HL-60/S4 treated with phorbol 12-myristate 13-acetate at 8.2 ng/mL for 4 days and 3 days (cell line): Measurements from ENCODE around the gene DDX51.

Experiments
- in situ Hi-C: fragments of 300-500 bp; cut with MboI; formaldehyde crosslinking; loops from 2 replicates; pipeline ENCODE4 v1.15.0; 2022; ENCODE audit warnings: low sequenced_read_pairs

DDX51 gene, protein sequence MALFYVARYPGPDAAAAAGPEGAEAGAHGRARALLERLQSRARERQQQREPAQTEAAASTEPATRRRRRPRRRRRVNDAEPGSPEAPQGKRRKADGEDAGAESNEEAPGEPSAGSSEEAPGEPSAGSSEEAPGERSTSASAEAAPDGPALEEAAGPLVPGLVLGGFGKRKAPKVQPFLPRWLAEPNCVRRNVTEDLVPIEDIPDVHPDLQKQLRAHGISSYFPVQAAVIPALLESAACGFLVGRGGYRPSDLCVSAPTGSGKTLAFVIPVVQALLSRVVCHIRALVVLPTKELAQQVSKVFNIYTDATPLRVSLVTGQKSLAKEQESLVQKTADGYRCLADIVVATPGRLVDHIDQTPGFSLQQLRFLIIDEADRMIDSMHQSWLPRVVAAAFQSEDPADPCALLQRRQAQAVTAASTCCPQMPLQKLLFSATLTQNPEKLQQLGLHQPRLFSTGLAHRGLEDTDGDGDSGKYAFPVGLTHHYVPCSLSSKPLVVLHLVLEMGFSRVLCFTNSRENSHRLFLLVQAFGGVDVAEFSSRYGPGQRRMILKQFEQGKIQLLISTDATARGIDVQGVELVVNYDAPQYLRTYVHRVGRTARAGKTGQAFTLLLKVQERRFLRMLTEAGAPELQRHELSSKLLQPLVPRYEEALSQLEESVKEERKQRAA

DNA sequence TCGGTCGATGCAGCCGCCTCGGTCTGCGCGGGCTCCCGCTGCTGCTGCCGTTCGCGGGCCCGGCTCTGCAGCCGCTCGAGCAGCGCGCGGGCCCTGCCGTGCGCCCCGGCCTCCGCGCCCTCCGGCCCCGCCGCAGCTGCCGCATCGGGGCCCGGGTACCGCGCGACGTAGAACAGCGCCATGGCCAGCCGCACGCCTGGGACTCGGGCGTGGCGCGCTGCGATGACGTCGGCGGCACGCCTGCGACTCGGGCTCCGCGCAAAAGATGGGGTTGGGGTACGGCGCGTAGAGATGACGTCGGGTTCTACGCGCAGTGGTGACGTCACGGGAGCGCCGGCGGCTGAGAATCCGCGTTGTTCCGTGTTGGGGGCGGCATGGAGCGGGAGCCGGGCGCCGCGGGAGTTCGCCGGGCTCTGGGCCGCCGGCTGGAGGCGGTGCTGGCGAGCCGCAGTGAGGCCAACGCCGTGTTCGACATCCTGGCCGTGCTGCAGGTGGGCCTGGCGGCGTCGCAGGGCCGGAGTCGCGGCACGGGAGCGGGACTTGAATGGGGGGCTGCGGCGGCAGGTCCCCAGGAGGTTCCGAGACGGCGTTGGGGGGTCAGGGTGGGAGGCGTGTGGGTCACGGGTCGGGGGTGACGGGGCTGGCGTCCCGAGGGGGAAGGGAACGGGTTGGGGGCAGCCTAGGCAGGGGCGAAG is at the start of gene DDX51, which contains the start of gene NOC4L:
TSS of gene DDX51 (minus strand) at position 205 of the 695 bp plus-strand sequence. CDS start at position 182, 23 bp downstream.
TSS of gene NOC4L (plus strand) at position 343 of the 695 bp plus-strand sequence. CDS start at position 375, 32 bp downstream.
- in situ Hi-C loops: no loop called here

DNA sequence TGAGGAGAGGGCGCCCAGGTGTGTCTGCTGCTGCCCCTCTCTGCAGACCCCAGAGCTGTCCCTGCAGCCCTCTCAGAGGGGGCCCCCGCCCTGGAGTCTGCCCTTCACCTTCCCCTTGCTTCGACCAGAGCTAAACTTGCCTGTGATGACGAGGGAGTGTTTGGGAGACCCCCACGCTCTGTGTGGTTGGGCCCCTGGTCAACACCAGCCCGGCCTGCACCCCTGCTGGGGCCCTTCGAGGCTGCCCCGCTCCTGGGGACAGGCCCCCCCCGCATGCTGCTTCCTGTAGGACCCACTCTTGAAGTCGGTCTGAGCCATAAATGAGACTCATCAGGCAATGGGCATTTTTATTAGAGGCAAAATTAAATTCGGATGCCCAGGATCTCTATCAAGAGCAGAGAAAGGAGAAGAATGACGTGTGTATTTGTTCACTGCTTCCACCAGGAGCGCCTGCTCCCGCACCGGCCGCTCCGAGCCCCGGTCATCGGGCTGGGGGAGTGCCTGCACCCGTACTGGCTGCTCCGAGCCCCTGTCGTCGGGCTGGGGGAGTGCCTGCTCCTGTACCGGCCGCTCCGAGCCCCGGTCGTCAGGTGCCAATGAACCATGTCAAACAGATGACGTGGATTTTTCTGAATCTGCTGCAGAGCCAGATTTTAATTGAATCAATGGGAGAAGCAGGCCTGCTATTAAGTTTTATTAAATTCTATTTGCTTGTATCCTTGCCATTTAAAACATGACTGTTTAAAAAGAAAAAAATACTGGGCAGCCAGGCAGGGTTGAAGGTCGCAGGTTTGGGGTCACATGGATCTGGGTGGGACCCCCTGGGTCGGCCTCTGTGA is 47.8 kb upstream of the DDX51 start:
- in situ Hi-C loops: no loop called here

DNA sequence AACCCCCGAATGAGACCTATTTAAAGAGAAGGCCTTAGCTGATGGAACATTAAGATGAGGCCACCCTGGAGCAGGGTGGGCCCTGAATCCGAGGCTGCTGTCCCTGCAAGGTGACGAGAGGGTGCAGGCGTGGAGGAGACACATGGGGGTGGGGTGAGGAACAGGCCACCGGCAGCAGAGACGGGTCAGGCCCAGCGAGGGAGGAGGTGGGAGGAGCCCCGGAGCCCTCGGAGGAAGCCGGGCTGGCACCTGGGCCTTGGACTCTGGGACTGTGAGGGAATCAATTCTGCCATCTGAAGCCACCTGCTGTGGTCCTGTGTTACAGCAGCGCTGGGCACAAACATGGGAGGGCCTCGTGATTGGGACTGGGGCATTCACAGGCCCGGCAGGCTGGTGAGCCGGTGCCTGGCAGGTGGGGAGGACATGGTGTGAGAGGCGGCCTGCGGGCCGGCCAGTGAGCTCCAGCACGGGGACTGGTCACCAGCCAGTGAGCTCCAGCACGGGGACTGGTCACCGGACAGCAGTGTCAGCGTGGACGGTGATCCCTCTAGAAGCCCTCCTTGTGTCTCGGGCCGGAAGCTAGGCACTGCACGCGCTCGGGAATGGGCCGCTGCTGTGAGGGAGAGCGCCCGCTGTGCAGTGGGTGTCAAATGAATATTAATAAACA is 46.8 kb upstream of the DDX51 start:
- in situ Hi-C loops: no loop called here

DNA sequence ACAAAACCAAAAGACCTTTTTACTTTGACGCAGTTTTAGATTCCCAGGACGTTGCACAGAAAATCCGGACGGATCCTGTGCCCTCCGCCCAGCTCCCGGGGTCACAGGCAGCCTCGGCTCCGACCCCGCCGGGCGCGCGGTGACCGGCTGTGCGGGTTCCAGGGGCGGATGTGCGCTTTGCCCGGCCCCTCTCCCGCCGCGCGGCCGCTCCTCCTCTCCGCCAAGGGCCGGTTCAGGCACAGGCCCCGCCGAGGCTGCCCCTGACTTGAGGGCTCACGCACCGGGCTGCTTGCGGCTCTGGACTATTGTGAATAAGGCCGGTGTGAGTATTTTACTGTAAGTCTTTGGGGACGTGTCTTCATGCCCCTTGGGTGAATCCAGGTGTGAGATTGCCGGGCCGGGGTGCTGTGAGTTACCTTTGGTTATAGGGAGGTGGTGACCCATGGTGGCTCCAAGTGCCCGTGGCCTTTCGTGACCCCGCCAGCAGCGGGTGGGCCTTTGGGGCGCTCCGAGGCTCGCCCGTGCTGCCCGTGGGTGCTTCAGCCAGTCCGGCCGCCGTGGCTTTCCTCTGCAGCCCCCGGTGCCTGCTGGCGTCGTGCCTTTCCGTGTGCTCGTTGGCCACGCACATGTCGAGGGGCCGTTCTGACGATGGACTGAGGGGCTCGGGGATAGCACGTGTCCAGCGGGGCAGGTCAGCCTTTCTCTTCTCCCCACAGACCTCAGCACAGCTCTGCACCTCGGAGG is 46.1 kb upstream of the DDX51 start:
- in situ Hi-C loops: no loop called here

DNA sequence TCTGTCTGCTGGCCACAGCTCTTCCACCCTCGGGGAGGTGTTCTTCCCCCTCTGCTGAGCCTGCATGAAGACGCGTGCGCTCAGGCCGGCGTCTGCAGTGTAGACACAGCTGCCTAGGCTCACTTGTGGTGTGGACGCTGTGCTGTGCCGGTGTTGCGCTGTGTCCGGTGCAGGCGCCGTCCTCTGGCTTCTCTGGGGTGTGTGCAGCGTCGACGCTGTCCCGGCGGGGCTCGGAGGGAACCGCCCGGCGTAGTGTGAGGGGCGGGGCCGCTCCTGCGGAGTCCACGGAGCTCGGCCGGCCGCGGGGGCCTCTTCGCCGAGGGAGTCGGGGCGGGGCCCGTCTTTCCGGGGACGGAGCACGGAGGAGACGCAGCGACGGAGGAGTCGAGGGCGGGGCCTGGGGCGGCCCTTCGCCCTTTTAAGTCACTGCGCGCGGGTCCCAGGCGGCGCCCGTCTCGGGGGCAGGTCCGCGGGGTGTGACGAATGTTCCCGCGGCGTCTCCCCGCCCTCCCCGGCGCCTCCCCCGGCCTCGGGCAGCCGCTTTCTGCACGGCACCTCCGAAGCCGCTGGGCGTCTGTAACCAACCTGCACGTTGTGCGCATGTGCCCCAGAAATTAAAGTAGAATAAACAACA is 45.4 kb upstream of the DDX51 start:
- in situ Hi-C loops: no loop called here

DNA sequence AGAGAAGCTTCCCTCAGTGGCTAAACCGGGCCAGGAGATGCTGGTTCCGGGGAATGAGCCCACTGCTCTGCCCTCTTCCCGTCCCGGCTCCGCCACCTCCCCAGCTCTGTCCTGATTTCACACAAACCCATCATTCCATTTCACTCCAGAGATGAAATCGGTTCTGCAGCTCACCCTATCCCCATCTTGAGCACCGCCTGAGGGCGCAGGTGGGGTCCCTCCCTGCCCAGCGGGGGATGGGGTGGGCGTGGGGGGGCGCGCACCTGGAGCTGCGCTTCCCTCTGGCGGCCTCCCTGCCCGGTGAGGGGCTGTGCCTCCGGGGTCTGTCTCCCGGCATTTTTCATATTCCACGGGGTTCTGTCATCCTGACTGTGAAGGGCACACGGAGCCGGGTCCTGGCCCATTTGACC is 44.8 kb upstream of the DDX51 start:
- in situ Hi-C loops: no loop called here

DNA sequence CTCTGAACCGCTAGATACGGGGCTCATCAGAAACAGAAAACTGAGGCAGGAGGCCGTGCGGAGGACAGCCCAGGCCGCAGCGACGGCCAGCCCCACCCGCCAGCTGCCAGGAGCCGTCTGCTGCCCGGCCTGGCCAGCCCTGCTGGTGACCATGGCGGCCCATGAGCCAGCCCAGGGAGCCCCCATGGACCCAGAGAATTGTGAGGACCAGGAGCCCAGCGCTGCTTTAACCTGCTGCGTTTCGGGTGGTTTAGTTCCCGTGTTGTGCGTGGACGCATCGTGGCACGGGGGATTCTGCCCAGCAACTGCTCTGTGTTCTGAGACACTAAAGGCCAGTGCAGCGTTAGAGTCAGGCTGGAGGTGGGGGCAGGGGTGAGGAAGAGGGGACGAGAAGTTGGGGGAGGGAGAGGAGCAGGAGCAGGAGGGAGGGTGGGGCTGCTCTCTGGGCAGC is 44.4 kb upstream of the DDX51 start:
- in situ Hi-C loops: no loop called here

DNA sequence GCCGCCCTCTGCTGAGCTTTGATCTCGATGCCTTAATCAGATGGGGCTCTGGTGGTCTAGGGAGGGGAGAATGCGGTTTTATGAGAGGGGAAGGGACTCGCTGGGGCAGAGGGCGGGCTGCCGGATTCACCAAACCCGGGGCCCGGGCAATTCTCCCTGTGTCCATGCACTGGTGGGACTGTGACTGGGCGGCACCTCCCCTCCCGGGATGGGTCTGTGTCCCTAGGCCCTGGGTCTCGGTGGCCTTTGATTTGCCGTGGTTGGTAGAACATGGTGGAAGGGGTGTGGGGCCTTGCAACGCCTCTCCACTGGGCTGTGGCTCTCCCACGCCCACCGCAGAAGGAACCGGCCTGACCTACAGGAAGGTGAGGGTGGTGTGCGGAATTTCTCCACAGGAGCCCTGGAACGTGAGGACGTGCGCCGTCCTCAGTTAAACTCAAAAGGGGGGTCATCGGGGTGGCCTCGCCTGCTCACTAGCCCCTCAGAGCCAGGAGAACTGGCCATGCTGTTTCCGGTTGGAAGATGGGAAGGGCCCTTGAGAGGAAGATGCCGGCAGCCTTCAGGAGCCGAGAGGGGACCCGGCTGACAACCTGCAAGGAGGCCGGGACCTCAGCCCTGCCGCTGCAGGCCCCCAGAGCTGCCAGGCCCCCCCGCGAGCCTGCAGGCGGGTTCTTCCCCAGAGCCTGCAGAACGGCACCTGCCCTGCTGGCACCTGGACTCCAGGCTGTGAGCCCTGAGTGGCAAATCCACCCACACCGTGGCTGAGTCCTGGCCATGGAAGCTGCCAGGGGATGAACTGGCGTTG is 43.7 kb upstream of the DDX51 start:
- in situ Hi-C loops: no loop called here

DNA sequence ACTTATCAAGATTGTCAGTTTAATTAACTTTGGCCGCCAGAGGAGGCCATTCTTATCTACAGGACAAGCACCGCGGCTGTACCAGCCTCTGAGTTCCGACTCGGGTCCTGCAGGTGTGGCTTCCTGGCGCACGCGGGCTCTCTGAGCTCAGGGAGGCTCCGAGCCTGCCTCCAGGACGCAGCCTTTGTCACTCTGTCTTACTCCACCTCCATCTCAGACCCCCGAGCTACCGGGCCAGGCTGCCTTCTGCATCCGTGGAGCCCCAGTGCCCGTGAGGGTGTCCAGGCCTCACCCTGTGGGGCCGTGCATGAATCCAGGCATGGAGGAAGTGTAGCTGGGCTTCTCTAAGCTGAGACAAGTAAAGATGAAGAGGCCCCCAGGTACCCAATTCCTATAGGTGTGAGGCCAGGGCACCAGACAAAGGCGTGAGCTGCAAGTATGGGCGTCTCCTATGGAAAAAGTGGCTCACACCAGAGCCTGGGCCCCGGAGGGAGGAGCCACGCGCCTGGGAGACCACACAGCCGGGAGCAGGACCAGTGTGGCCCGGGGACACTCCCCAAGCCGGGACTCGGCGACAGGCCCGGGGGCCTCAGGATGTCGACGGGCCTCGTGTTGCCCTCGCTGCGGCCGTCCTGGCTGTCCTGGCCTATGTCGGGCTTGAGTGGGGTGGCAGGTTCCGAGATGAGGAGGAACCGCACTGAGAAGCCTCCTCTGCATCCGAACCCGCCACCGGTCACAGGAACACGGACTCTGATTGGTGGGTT is 42.9 kb upstream of the DDX51 start:
- in situ Hi-C loops: no loop called here

DNA sequence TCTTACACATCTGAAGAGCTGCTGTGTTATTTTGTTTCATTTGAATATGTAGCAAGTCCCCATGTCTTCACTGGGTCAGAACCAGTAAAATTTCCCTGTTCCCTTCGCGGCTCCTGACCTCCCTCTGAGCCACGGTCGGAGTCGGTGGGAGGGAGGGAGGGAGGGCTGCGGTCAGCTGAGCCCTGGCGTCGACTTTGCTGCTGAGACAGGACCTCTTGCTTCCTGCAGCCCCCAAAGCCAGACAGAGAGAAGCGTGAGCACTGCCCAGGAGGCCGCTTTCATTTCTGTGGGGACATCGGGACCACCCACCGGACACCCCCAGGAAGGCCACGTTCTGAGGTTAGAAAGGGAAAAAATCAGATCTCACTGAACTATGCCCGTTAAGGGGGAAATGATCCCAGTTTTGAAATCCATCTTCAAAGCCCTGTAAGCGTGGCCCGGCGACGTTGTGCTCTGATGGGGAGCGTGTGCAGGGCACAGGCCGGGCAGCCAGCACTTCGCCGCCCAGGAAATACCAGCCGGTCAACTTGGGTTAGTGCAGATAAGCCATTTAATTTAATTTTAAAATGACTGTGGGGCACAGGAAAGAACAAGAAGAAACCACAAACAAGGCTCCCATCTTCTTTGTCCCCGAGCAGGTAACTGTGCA is 42.2 kb upstream of the DDX51 start:
- in situ Hi-C loops: no loop called here

DNA sequence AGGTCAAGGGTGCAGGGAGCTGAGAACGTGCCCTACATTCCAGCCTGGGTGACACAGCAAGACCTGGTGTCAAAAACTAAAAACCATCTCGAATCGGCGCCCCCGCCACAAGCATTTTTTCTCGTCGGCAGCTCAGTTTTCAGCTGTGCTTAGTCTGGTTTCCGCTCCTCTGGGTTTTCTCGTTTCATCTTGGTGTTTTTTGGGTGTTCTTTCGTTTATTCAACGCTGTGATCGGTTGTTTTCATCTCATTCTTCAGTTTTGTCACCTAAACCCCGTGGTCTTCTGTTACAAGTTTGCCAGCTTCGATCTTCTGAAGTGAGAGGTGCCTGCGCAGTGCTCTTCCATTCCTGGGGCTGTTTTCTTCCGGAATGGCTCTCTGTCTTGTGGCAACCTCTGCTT is 41.6 kb upstream of the DDX51 start:
- in situ Hi-C loops: no loop called here

DNA sequence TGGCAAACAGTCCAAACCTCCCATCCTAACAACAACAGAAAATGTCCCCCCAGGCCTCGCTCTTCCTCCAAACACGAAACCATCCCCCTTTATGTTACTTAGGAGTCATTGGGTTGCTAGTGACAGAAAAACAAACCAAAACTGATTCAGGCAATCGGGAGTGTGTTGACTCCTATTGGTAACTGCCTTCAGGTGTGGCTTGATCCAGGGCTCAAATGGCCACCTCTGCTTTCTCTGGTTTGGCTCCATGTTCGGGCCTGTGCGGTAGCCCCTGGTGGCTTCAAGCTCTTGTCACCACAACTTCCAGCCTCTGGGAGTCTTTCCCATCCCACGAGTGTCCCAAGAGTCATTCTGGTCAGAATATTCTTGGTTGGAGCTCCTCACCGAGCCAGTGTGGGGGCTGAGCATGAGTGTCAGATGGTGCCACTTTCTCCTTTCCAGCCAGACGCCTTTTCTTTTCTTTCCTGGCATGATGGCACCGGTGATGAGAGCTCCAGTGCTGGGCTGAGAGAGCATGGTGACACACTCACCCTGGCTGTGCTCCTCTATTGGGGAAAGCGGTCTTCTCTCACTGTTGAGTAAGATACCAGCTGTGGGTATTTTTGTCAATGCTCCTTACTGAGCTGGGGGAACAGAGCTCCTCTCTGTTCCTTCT is 38.7 kb upstream of the DDX51 start:
- in situ Hi-C loops: no loop called here

DNA sequence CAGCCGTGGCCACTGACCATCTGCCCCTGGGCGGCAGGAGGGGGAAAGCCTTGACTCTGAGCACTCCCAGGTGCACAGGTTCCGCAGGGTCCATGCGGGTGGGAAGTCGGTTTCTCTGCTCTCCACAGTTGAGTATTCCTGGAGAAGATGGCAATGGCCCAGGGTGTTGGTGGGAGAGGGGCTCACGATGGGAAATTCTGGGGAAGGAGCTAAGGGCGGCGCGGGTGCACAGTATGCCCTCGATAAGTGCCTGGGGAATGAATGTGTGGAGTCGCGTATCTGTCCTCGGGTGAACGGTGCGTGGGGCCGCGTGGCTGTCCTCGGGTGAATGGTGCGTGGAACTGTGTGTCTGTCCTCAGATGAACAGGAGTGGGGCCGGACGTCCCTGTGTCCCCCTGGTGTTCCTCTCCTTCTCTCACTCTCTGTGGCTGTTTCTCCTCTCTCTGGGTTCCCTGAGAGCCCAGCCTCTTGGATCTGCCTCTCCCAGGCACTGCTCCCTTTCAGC is 38.1 kb upstream of the DDX51 start:
- in situ Hi-C loops: no loop called here

DNA sequence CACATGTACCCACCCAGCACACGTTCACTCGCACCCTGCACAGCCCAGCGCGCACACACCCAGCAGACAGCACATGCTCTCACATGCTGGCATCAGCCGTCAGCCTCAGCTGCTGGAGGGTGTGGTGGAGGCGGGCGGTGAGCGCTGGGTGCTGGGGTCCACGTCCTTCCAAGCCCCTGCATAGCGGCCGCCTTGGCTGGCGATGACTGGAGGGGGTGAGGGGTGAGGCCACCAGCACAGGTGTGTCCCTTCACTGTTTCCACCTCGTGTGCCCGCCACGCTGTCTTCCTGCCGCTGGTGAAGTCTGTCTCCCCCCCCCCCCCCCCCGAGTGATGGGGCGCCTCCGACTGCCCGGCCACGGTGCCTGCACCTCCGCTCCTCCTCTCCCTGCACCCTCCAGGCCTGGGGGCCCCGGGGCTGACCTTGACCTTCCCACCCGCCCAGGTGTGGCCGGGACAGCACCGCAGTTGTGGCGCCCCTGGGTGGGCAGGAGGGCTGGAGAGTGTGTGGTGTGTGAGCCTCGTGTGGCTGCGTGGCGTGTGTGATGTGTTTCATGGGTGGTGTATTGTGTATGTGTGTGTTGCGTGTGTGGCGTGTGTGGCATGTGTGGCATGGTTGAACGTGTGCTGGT is 37.6 kb upstream of the DDX51 start:
- in situ Hi-C loops: no loop called here

DNA sequence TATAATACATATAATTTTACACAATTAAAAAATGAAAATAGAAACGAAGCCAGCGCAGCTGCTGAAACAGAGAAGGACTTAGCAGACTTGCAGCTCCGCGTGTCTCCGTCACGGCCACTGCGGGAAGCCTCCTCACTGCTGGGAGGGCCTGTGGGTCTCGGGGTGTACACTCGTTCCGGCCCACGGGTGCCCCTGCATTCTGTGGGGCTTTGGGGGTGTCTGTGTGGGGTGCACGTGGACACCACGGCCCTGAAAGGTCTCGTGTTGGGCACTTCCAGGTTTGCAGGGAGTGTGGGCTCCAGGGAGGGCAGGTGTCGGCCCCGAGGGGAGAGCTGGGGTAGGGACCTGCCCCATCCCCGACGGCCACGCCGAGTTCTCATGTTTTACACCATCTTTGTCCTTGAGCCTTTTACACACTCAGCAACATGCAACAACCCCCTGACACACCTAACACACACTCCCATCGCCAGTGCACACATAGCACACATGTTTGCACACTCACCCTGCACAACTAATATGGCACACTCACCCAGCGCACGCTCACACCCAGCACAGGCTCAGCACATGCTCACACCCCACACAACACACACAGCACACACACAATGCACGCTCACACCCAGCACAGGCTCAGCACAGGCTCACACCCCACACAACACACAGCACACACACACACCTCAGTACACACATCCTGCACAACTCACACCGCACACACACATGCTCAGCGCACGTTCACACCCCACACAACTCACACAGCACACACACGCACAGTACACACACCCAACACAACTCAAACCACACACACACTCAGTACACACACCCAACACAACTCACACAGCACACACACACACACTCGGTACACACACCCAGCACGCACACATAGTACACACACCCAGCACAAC is 36.8 kb upstream of the DDX51 start:
- in situ Hi-C loops: no loop called here
